Measurements from ENCODE around the gene GSTK1.

GRCh38 chr7:143255564-143255963 lies 7.7 kb upstream of the GSTK1 start:
- TF ChIP-seq GTF2F1 (IDR thresholded peaks at IDR 0.05; ENCODE audit: borderline replicate concordance, low read depth, low read length) = no peak
- TF ChIP-seq, protein P1, sequence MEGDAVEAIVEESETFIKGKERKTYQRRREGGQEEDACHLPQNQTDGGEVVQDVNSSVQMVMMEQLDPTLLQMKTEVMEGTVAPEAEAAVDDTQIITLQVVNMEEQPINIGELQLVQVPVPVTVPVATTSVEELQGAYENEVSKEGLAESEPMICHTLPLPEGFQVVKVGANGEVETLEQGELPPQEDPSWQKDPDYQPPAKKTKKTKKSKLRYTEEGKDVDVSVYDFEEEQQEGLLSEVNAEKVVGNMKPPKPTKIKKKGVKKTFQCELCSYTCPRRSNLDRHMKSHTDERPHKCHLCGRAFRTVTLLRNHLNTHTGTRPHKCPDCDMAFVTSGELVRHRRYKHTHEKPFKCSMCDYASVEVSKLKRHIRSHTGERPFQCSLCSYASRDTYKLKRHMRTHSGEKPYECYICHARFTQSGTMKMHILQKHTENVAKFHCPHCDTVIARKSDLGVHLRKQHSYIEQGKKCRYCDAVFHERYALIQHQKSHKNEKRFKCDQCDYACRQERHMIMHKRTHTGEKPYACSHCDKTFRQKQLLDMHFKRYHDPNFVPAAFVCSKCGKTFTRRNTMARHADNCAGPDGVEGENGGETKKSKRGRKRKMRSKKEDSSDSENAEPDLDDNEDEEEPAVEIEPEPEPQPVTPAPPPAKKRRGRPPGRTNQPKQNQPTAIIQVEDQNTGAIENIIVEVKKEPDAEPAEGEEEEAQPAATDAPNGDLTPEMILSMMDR (IDR thresholded peaks at IDR 0.05; ENCODE audit: control extremely low read depth in 1 of 3, insufficient read depth in 1 of 3, low read depth in 1 of 3, low read length in 3 of 3) = no peak
- no peak for TF ChIP-seq ZNF274 (IDR thresholded peaks at IDR 0.05; ENCODE audit: borderline replicate concordance, extremely low read depth, low read length)
